ENCODE measurements around the gene BCOR. TPM values are rescaled to one million over a fixed set of nuclear protein-coding genes. Genes with fewer than 3 reads are reported as not detected.

Gene BCOR
- total and polyA plus RNA-seq, 2 of the 8 experiments (the other 6 are each of a cell fraction or from before 2014, with no cell fraction given), result 25.0 to 50.8 TPM

DNA sequence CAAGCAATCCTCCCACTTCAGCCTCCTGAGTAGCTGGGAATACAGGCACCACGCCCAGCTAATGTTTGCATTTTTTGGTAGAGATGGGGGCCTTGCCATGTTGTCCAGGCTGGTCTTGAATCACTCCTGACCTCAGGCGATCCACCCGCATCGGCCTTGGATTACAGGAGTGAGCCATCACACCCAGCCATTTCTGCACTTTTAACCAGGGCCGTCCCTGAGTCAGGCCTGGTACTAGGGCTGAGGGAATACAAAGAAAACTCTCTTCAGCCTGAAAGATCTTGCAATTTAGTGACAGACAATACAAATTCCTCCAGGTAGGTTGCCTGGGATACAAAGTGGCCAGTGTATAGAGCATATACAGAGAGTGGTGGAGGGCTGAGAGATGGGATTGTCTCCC, 65.8 kb downstream of the BCOR start (continued):
- TF ChIP-seq TAF7 (optimal IDR thresholded peaks at IDR 0.05; ENCODE audit: borderline replicate concordance, low read depth, low read length) (no peak), CTBP2 (IDR thresholded peaks at IDR 0.05; ENCODE audit: borderline replicate concordance, insufficient read depth, insufficient read length, low read length) (no peak)

All from H1 (cell line).